ENCODE measurements around the gene BPTF.
A peak's percentile ranks its signal among the peaks of the same experiment; 100 is the strongest.
"Not testable (repeated sequence)": the region's sequence is repeated elsewhere in the genome, so short reads cannot be mapped to it uniquely, and the experiment has no call there.

The BPTF gene

GRCh38 chr17:67928842-67929241, 103.5 kb downstream of the BPTF start:
- not testable (repeated sequence) for H3K4me3 ChIP-seq (ENCODE audit: low read length); DNase-seq (ENCODE audit: low read depth, low spot score); H3K9me3 ChIP-seq (ENCODE audit: control insufficient read depth, insufficient read depth, low read length); H3K27me3 ChIP-seq (ENCODE audit: control insufficient read depth, insufficient read depth, low read length); H3K4me1 ChIP-seq (ENCODE audit: control insufficient read depth, insufficient read depth, low read length); H3K27ac ChIP-seq (ENCODE audit: low read length)
- WGBS (ENCODE audit: insufficient coverage, insufficient read length), result no CpG with 5 or more reads among the region's 4 CpGs
- H3K36me3 ChIP-seq (ENCODE audit: control insufficient read depth, insufficient read depth, low read length), result peaks cover 18% of the 10 kb centered on the region; the same call in 1 of the 2 replicates

- no peaks in the 10 kb centered on the region for H3K4me1 ChIP-seq (ENCODE audit: control insufficient read depth, insufficient read depth, low read length)
- peaks cover 12% of the 10 kb centered on the region; the same call in 1 of the 2 replicates for H3K36me3 ChIP-seq (ENCODE audit: control insufficient read depth, insufficient read depth, low read length)
- H3K4me3 ChIP-seq (ENCODE audit: low read length), result no peak overlapping the region
- WGBS (ENCODE audit: insufficient coverage, insufficient read length), result no CpG with 5 or more reads among the region's 5 CpGs
- H3K9me3 ChIP-seq (ENCODE audit: control insufficient read depth, insufficient read depth, low read length), result no peaks in the 10 kb centered on the region
- H3K27me3 ChIP-seq (ENCODE audit: control insufficient read depth, insufficient read depth, low read length), result no peaks in the 10 kb centered on the region
- no peak overlapping the region for H3K27ac ChIP-seq (ENCODE audit: low read length)
- DNase-seq (ENCODE audit: low read depth, low spot score), result no peak
Measured at GRCh38 chr17:67931227-67931626, 105.9 kb downstream of the BPTF start.

- DNase-seq (ENCODE audit: low read depth, low spot score), result no peak
- Histone ChIP-seq H3K4me3 (ENCODE audit: low read length) (no peak overlapping the region), H3K27ac (ENCODE audit: low read length) (no peak overlapping the region), H3K9me3 (ENCODE audit: control insufficient read depth, insufficient read depth, low read length) (no peaks in the 10 kb centered on the region), H3K36me3 (ENCODE audit: control insufficient read depth, insufficient read depth, low read length) (peaks cover 27% of the 10 kb centered on the region), H3K27me3 (ENCODE audit: control insufficient read depth, insufficient read depth, low read length) (no peaks in the 10 kb centered on the region), H3K4me1 (ENCODE audit: control insufficient read depth, insufficient read depth, low read length) (no peaks in the 10 kb centered on the region)
- WGBS (ENCODE audit: insufficient coverage, insufficient read length), result no CpG with 5 or more reads among the region's 3 CpGs
Measured at GRCh38 chr17:67942810-67943209, 117.5 kb downstream of the BPTF start.

- H3K9me3 ChIP-seq (ENCODE audit: control insufficient read depth, insufficient read depth, low read length), result no peaks in the 10 kb centered on the region
- no peaks in the 10 kb centered on the region for H3K27me3 ChIP-seq (ENCODE audit: control insufficient read depth, insufficient read depth, low read length)
- no CpG with 5 or more reads among the region's 5 CpGs for WGBS (ENCODE audit: insufficient coverage, insufficient read length)
- no peak overlapping the region for H3K27ac ChIP-seq (ENCODE audit: low read length)
- DNase-seq (ENCODE audit: low read depth, low spot score), result no peak
- no peaks in the 10 kb centered on the region for H3K4me1 ChIP-seq (ENCODE audit: control insufficient read depth, insufficient read depth, low read length)
- no peak overlapping the region for H3K4me3 ChIP-seq (ENCODE audit: low read length)
- peaks cover 35% of the 10 kb centered on the region for H3K36me3 ChIP-seq (ENCODE audit: control insufficient read depth, insufficient read depth, low read length)
Measured at GRCh38 chr17:67944035-67944434, 118.7 kb downstream of the BPTF start.

GRCh38 chr17:67946513-67946912, 121.2 kb downstream of the BPTF start:
- no peaks in the 10 kb centered on the region for H3K4me1 ChIP-seq (ENCODE audit: control insufficient read depth, insufficient read depth, low read length)
- peaks cover 27% of the 10 kb centered on the region for H3K36me3 ChIP-seq (ENCODE audit: control insufficient read depth, insufficient read depth, low read length)
- H3K27me3 ChIP-seq (ENCODE audit: control insufficient read depth, insufficient read depth, low read length), result no peaks in the 10 kb centered on the region
- H3K4me3 ChIP-seq (ENCODE audit: low read length), result no peak overlapping the region
- H3K9me3 ChIP-seq (ENCODE audit: control insufficient read depth, insufficient read depth, low read length), result no peaks in the 10 kb centered on the region
- no peak for DNase-seq (ENCODE audit: low read depth, low spot score)
- H3K27ac ChIP-seq (ENCODE audit: low read length), result no peak overlapping the region

GRCh38 chr17:67947325-67947813, 122.1 kb downstream of the BPTF start:
- no peaks in the 10 kb centered on the region for H3K4me1 ChIP-seq (ENCODE audit: control insufficient read depth, insufficient read depth, low read length)
- no peaks in the 10 kb centered on the region for H3K27me3 ChIP-seq (ENCODE audit: control insufficient read depth, insufficient read depth, low read length)
- no peak overlapping the region for H3K27ac ChIP-seq (ENCODE audit: low read length)
- WGBS (ENCODE audit: insufficient coverage, insufficient read length), result no CpG with 5 or more reads among the region's 5 CpGs
- no peaks in the 10 kb centered on the region for H3K9me3 ChIP-seq (ENCODE audit: control insufficient read depth, insufficient read depth, low read length)
- H3K4me3 ChIP-seq (ENCODE audit: low read length), result no peak overlapping the region
- DNase-seq (ENCODE audit: low read depth, low spot score), result no peak
- peaks cover 30% of the 10 kb centered on the region for H3K36me3 ChIP-seq (ENCODE audit: control insufficient read depth, insufficient read depth, low read length)

GRCh38 chr17:67950945-67951344, 125.6 kb downstream of the BPTF start:
- Histone ChIP-seq H3K36me3 (ENCODE audit: control insufficient read depth, insufficient read depth, low read length) (peaks cover 20% of the 10 kb centered on the region; the same call in 1 of the 2 replicates), H3K4me3 (ENCODE audit: low read length) (no peak overlapping the region)

GRCh38 chr17:67959510-67959909, 134.2 kb downstream of the BPTF start:
- Histone ChIP-seq H3K9me3 (ENCODE audit: control insufficient read depth, insufficient read depth, low read length) (no peaks in the 10 kb centered on the region), H3K27ac (ENCODE audit: low read length) (no peak overlapping the region), H3K36me3 (ENCODE audit: control insufficient read depth, insufficient read depth, low read length) (peaks cover 13% of the 10 kb centered on the region; the same call in 1 of the 2 replicates), H3K4me3 (ENCODE audit: low read length) (no peak overlapping the region), H3K27me3 (ENCODE audit: control insufficient read depth, insufficient read depth, low read length) (no peaks in the 10 kb centered on the region), H3K4me1 (ENCODE audit: control insufficient read depth, insufficient read depth, low read length) (no peaks in the 10 kb centered on the region)
- no CpG with 5 or more reads among the region's 3 CpGs for WGBS (ENCODE audit: insufficient coverage, insufficient read length)
- no peak for DNase-seq (ENCODE audit: low read depth, low spot score)

More at GRCh38 chr17:67950945-67951344, 125.6 kb downstream of the BPTF start:
- no CpG with 5 or more reads among the region's 2 CpGs for WGBS (ENCODE audit: insufficient coverage, insufficient read length)
- Histone ChIP-seq H3K4me1 (ENCODE audit: control insufficient read depth, insufficient read depth, low read length) (no peaks in the 10 kb centered on the region), H3K9me3 (ENCODE audit: control insufficient read depth, insufficient read depth, low read length) (no peaks in the 10 kb centered on the region), H3K27me3 (ENCODE audit: control insufficient read depth, insufficient read depth, low read length) (no peaks in the 10 kb centered on the region), H3K27ac (ENCODE audit: low read length) (no peak overlapping the region)
- DNase-seq (ENCODE audit: low read depth, low spot score), result no peak

GRCh38 chr17:67960276-67960675, 135.0 kb downstream of the BPTF start:
- no CpG with 5 or more reads among the region's 3 CpGs for WGBS (ENCODE audit: insufficient coverage, insufficient read length)
- H3K9me3 ChIP-seq (ENCODE audit: control insufficient read depth, insufficient read depth, low read length); H3K27ac ChIP-seq (ENCODE audit: low read length); H3K4me1 ChIP-seq (ENCODE audit: control insufficient read depth, insufficient read depth, low read length); H3K4me3 ChIP-seq (ENCODE audit: low read length); H3K27me3 ChIP-seq (ENCODE audit: control insufficient read depth, insufficient read depth, low read length); DNase-seq (ENCODE audit: low read depth, low spot score): not testable (repeated sequence)
- H3K36me3 ChIP-seq (ENCODE audit: control insufficient read depth, insufficient read depth, low read length), result peaks cover 13% of the 10 kb centered on the region; the same call in 1 of the 2 replicates

- H3K27me3 ChIP-seq (ENCODE audit: control insufficient read depth, insufficient read depth, low read length); H3K9me3 ChIP-seq (ENCODE audit: control insufficient read depth, insufficient read depth, low read length); DNase-seq (ENCODE audit: low read depth, low spot score); H3K4me3 ChIP-seq (ENCODE audit: low read length); H3K4me1 ChIP-seq (ENCODE audit: control insufficient read depth, insufficient read depth, low read length); H3K27ac ChIP-seq (ENCODE audit: low read length): not testable (repeated sequence)
- H3K36me3 ChIP-seq (ENCODE audit: control insufficient read depth, insufficient read depth, low read length), result peaks cover 13% of the 10 kb centered on the region; the same call in 1 of the 2 replicates
- WGBS (ENCODE audit: insufficient coverage, insufficient read length), result no CpG with 5 or more reads among the region's 2 CpGs
Measured at GRCh38 chr17:67962156-67962555, 136.9 kb downstream of the BPTF start.

- WGBS (ENCODE audit: insufficient coverage, insufficient read length), result no CpG with 5 or more reads among the region's 1 CpG
- H3K4me3 ChIP-seq (ENCODE audit: low read length); H3K27me3 ChIP-seq (ENCODE audit: control insufficient read depth, insufficient read depth, low read length); H3K9me3 ChIP-seq (ENCODE audit: control insufficient read depth, insufficient read depth, low read length); H3K27ac ChIP-seq (ENCODE audit: low read length); H3K4me1 ChIP-seq (ENCODE audit: control insufficient read depth, insufficient read depth, low read length): not testable (repeated sequence)
- peak; percentile 29 for DNase-seq (ENCODE audit: low read depth, low spot score)
- peaks cover 13% of the 10 kb centered on the region; the same call in 1 of the 2 replicates for H3K36me3 ChIP-seq (ENCODE audit: control insufficient read depth, insufficient read depth, low read length)
Measured at GRCh38 chr17:67963145-67963572, 137.9 kb downstream of the BPTF start.

Measured in iPS DF 6.9 (cell line).